ENCODE results near the gene AGAP2. TPM values are rescaled to one million over a fixed set of nuclear protein-coding genes. Genes with fewer than 3 reads are reported as not detected.

AGAP2 gene
- total RNA-seq, 1 experiment from 2014 or later: 2.0 TPM

DNA sequence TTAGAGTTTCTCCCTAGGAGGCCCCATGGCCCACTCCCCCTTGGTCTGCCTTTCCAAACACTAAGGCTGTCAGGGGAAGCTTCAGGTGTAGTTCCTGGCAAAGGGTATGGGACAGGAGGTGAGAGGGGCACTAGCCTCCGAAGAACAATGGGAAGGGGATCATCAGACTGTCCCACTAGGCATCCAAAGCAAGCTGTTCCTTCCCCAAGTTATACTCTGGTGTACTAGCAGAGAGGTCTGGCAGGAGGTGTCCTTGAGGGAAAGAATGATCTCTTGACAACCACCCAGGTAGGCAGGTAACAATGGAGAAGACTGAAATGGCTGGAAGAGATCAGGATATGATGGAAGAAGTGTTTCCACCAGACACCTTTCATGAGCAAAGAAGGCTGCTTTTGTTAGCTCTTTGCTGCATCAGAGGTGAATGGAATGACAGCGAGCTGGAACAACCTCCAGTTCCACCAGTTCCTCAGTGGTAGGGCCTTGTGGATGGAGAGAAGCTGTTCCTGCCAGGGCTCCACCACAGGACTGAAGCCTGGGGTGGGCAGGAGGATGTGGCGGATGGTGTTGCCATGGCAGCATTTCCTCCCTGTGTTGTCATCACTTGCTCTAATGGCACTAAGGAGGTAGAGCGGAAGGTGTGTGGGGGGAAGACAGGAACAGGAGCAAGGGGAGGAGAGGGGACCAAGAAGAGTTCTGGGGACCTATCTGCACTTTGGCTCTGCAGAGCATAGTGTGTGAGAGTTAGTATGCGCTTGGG, 2.3 kb upstream of the AGAP2 start:
- DNase-seq (ENCODE audit: low spot score): no peak
- Mint-ChIP-seq H3K27me3 (ENCODE audit: low read depth) (peaks cover 82% of the 10 kb centered on the region), H3K9me3 (no peaks in the 10 kb centered on the region; the same call in 1 of the 2 replicates), H3K4me1 (peaks cover 25% of the 10 kb centered on the region), H3K36me3 (0 out of 2 replicates have a peak, but pooled peaks cover 2% of the 10 kb centered on the region), H3K4me3 (no peak overlapping the region), H3K27ac (no peak overlapping the region)
- no peak for ATAC-seq
- ChIA-PET CTCF (interaction anchor here (0.9 to 4.7 kb wide), 5 partner anchors 14 to 157 kb away, joined by 3 to 31 read pairs (median 5); partner anchors contain the start of gene B4GALNT1), POLR2A (interaction anchor here (1.0 kb wide), 1 partner anchor 11 kb away, joined by 4 read pairs; the partner anchor contains the start of gene CDK4)
- TF ChIP-seq ZNF138 (CRISPR knock-in tag; conservative IDR thresholded peaks at IDR 0.05) (no peak), SOX15 (CRISPR knock-in tag; IDR thresholded peaks at IDR 0.05) (no peak), SMAD3 (CRISPR knock-in tag; IDR thresholded peaks at IDR 0.05; ENCODE audit: borderline replicate concordance) (no peak), SMAD4 (CRISPR knock-in tag; IDR thresholded peaks at IDR 0.05) (no peak), ZNF423 (CRISPR knock-in tag; IDR thresholded peaks at IDR 0.05) (no peak), GTF2I (CRISPR knock-in tag; conservative IDR thresholded peaks at IDR 0.05) (no peak), ZNF219 (CRISPR knock-in tag; IDR thresholded peaks at IDR 0.05; ENCODE audit: borderline replicate concordance) (no peak)
- TF ChIP-seq, protein P1, sequence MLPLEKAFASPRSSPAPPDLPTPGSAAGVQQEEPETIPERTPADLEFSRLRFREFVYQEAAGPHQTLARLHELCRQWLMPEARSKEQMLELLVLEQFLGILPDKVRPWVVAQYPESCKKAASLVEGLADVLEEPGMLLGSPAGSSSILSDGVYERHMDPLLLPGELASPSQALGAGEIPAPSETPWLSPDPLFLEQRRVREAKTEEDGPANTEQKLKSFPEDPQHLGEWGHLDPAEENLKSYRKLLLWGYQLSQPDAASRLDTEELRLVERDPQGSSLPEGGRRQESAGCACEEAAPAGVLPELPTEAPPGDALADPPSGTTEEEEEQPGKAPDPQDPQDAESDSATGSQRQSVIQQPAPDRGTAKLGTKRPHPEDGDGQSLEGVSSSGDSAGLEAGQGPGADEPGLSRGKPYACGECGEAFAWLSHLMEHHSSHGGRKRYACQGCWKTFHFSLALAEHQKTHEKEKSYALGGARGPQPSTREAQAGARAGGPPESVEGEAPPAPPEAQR (CRISPR knock-in tag; IDR thresholded peaks at IDR 0.05): no peak

GRCh38 chr12:57739914-57740538, 1.5 kb upstream of the AGAP2 start:
- DNase-seq (ENCODE audit: low spot score) (no peak), ATAC-seq (no peak)
- Mint-ChIP-seq H3K9me3 (no peaks in the 10 kb centered on the region; the same call in 1 of the 2 replicates), H3K36me3 (no peaks in the 10 kb centered on the region), H3K4me3 (no peak overlapping the region; the same call in 1 of the 2 replicates), H3K27me3 (ENCODE audit: low read depth) (peaks cover 90% of the 10 kb centered on the region), H3K4me1 (peaks cover 28% of the 10 kb centered on the region), H3K27ac (no peak overlapping the region)
- POLR2A ChIA-PET: no interaction called here
- CTCF ChIA-PET: interaction anchor here (0.6 to 0.7 kb wide), 2 partner anchors 281 to 1543 kb away, joined by 3 to 4 read pairs; partner anchors contain the start of gene GLI1
- TF ChIP-seq E2F1 (CRISPR knock-in tag; IDR thresholded peaks at IDR 0.05) (no peak), AR (CRISPR knock-in tag; IDR thresholded peaks at IDR 0.05) (no peak), ERG (CRISPR knock-in tag; IDR thresholded peaks at IDR 0.05) (no peak), ZNF219 (CRISPR knock-in tag; IDR thresholded peaks at IDR 0.05; ENCODE audit: borderline replicate concordance) (no peak), ZMAT4 (CRISPR knock-in tag; IDR thresholded peaks at IDR 0.05) (no peak), FOXJ3 (CRISPR knock-in tag; IDR thresholded peaks at IDR 0.05; ENCODE audit: borderline replicate concordance) (no peak), ATF1 (CRISPR knock-in tag; IDR thresholded peaks at IDR 0.05) (no peak), KAT7 (CRISPR knock-in tag; IDR thresholded peaks at IDR 0.05; ENCODE audit: borderline replicate concordance) (no peak), OVOL2 (CRISPR knock-in tag; IDR thresholded peaks at IDR 0.05; ENCODE audit: borderline replicate concordance) (no peak), MYBL2 (CRISPR knock-in tag; IDR thresholded peaks at IDR 0.05) (no peak), NR1H2 (CRISPR knock-in tag; IDR thresholded peaks at IDR 0.05) (no peak)
- TF ChIP-seq, protein P2, sequence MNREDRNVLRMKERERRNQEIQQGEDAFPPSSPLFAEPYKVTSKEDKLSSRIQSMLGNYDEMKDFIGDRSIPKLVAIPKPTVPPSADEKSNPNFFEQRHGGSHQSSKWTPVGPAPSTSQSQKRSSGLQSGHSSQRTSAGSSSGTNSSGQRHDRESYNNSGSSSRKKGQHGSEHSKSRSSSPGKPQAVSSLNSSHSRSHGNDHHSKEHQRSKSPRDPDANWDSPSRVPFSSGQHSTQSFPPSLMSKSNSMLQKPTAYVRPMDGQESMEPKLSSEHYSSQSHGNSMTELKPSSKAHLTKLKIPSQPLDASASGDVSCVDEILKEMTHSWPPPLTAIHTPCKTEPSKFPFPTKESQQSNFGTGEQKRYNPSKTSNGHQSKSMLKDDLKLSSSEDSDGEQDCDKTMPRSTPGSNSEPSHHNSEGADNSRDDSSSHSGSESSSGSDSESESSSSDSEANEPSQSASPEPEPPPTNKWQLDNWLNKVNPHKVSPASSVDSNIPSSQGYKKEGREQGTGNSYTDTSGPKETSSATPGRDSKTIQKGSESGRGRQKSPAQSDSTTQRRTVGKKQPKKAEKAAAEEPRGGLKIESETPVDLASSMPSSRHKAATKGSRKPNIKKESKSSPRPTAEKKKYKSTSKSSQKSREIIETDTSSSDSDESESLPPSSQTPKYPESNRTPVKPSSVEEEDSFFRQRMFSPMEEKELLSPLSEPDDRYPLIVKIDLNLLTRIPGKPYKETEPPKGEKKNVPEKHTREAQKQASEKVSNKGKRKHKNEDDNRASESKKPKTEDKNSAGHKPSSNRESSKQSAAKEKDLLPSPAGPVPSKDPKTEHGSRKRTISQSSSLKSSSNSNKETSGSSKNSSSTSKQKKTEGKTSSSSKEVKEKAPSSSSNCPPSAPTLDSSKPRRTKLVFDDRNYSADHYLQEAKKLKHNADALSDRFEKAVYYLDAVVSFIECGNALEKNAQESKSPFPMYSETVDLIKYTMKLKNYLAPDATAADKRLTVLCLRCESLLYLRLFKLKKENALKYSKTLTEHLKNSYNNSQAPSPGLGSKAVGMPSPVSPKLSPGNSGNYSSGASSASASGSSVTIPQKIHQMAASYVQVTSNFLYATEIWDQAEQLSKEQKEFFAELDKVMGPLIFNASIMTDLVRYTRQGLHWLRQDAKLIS (CRISPR knock-in tag; IDR thresholded peaks at IDR 0.05; ENCODE audit: borderline replicate concordance): no peak
- TF ChIP-seq, protein P3, sequence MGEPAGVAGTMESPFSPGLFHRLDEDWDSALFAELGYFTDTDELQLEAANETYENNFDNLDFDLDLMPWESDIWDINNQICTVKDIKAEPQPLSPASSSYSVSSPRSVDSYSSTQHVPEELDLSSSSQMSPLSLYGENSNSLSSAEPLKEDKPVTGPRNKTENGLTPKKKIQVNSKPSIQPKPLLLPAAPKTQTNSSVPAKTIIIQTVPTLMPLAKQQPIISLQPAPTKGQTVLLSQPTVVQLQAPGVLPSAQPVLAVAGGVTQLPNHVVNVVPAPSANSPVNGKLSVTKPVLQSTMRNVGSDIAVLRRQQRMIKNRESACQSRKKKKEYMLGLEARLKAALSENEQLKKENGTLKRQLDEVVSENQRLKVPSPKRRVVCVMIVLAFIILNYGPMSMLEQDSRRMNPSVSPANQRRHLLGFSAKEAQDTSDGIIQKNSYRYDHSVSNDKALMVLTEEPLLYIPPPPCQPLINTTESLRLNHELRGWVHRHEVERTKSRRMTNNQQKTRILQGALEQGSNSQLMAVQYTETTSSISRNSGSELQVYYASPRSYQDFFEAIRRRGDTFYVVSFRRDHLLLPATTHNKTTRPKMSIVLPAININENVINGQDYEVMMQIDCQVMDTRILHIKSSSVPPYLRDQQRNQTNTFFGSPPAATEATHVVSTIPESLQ (CRISPR knock-in tag; IDR thresholded peaks at IDR 0.05): no peak
